Panc1 (cell line): ENCODE data around the gene TNFRSF1B.

Experiments used
- CTCF ChIP-seq: fragments of 450-650 bp; IDR thresholded peaks from 2 replicates; pipeline ENCODE4 v1.5.1; 2017; ENCODE audit warnings: mild to moderate bottlenecking
- POLR2AphosphoS5 ChIP-seq: IDR thresholded peaks from 2 replicates; pipeline ENCODE4 v1.6.1; 2012; ENCODE audit warnings: mild to moderate bottlenecking, low read depth, low read length, moderate library complexity

- TF ChIP-seq CTCF, result no peak
- TF ChIP-seq POLR2AphosphoS5, result no peak
Observed at GRCh38 chr1:12220890-12221289, 54.1 kb downstream of the TNFRSF1B start.
